SJCRH30 (cell line): Measurements from ENCODE around the gene CEP164. TPM values are rescaled to one million over a fixed set of nuclear protein-coding genes. Genes with fewer than 3 reads are reported as not detected.

Experiments
- DNase-seq, 2 experiments: peaks; one replicate each; pipeline ENCODE4 v3.0.0-alpha.2; 2015 to 2020
- H3K27ac ChIP-seq: fragments of 250-450 bp; sonication (Bioruptor Pico); 2 replicates; pipeline ENCODE4 v1.5.1; 2020; ENCODE audit warnings: mild to moderate bottlenecking, moderate library complexity
- H3K27me3 ChIP-seq: fragments of 250-450 bp; sonication (Bioruptor Pico); 2 replicates; pipeline ENCODE4 v1.5.1; 2020; ENCODE audit warnings: mild to moderate bottlenecking, moderate library complexity
- H3K36me3 ChIP-seq: fragments of 250-450 bp; sonication (Bioruptor Pico); 2 replicates; pipeline ENCODE4 v1.5.1; 2020; ENCODE audit warnings: mild to moderate bottlenecking, moderate library complexity
- H3K4me1 ChIP-seq: fragments of 250-450 bp; sonication (Bioruptor Pico); 2 replicates; pipeline ENCODE4 v1.5.1; 2020; ENCODE audit warnings: mild to moderate bottlenecking, moderate library complexity
- H3K4me3 ChIP-seq: fragments of 250-450 bp; sonication (Bioruptor Pico); 2 replicates; pipeline ENCODE4 v1.5.1; 2020; ENCODE audit warnings: mild to moderate bottlenecking, moderate library complexity
- H3K9me3 ChIP-seq: fragments of 250-450 bp; sonication (Bioruptor Pico); replicated peaks from 2 replicates; pipeline ENCODE4 v1.5.1; 2020; ENCODE audit warnings: mild to moderate bottlenecking, moderate library complexity
- total RNA-seq: library from RNA; depleted of rRNA; stranded (reverse); fragments of >200 nt; shearing (Covaris generic); gene quantifications from 2 replicates; pipeline ENCODE4 v1.2.3, GENCODE V29; 2014

Gene CEP164
- total RNA-seq, 1 experiment from 2014 or later = 12.6 TPM

GRCh38 chr11:117298195-117298594 lies 29.5 kb upstream of the CEP164 start:
- Histone ChIP-seq H3K9me3 (no peaks in the 10 kb centered on the region), H3K36me3 (no peaks in the 10 kb centered on the region), H3K27me3 (no peaks in the 10 kb centered on the region), H3K27ac (no peak overlapping the region), H3K4me1 (no peaks in the 10 kb centered on the region), H3K4me3 (no peak overlapping the region)
- no peak for DNase-seq

GRCh38 chr11:117299351-117300282 lies 28.0 kb upstream of the CEP164 start:
- peak; percentile 8 to 11 for DNase-seq
- Histone ChIP-seq H3K4me1 (no peaks in the 10 kb centered on the region), H3K36me3 (no peaks in the 10 kb centered on the region), H3K27ac (0 out of 2 replicates have a peak overlapping the region, but pooled peaks have one; percentile 7), H3K4me3 (peak overlapping the region; percentile 50), H3K27me3 (no peaks in the 10 kb centered on the region), H3K9me3 (no peaks in the 10 kb centered on the region)

GRCh38 chr11:117300283-117300663 lies 27.4 kb upstream of the CEP164 start:
- no peaks in the 10 kb centered on the region for H3K4me1 ChIP-seq
- peak overlapping the region; percentile 50 for H3K4me3 ChIP-seq
- H3K9me3 ChIP-seq = no peaks in the 10 kb centered on the region
- peak; percentile 45 to 56 for DNase-seq
- 0 out of 2 replicates have a peak overlapping the region, but pooled peaks have one; percentile 7 for H3K27ac ChIP-seq
- H3K36me3 ChIP-seq = no peaks in the 10 kb centered on the region
- no peaks in the 10 kb centered on the region for H3K27me3 ChIP-seq

DNA sequence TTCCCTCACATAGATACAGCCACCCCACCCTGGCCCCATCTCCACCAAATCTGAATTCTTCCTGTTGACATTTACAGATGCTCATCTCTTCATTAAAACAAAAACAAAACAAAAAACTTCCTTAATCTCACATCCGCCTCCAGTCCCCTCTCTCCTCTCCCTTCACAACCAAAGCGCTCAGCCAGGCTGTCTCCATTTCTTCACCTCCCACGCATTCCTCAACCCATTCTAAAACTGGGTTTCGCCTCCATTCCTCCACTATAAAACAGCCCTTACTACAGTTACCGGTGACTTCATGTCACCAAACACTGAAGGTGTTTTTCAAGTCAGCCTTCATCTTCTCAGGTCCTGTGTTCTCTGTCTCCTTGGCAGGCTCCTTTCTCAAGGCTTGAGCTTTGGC lies 26.9 kb upstream of the CEP164 start:
- Histone ChIP-seq H3K27me3 (no peaks in the 10 kb centered on the region), H3K4me3 (peak overlapping the region; percentile 50; the same call in 1 of the 2 replicates), H3K27ac (no peak overlapping the region), H3K4me1 (no peaks in the 10 kb centered on the region), H3K36me3 (no peaks in the 10 kb centered on the region), H3K9me3 (no peaks in the 10 kb centered on the region)
- no peak for DNase-seq

DNA sequence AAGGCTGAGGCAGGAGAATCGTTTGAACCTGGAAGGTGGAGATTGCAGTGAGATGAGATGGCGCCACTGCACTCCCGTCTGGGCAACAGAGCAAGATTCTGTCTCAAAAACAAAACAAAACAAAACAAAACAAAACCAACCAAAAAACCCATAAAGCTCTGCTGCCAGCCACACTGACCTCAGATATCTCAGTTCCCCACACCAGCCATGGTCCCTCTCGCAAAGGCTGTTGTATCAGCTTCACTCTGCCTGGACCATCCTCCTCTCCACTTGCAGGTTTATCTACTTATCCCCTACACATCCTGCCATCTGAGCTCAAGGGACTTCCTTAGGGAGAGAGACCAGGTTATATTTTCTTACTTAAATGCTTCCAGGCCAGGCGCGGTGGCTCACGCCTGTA lies 25.4 kb upstream of the CEP164 start:
- H3K27ac ChIP-seq = no peak overlapping the region
- H3K4me1 ChIP-seq = no peaks in the 10 kb centered on the region
- no peaks in the 10 kb centered on the region for H3K9me3 ChIP-seq
- no peak for DNase-seq
- no peak overlapping the region for H3K4me3 ChIP-seq
- H3K36me3 ChIP-seq = no peaks in the 10 kb centered on the region
- no peaks in the 10 kb centered on the region for H3K27me3 ChIP-seq

- Histone ChIP-seq H3K36me3 (no peaks in the 10 kb centered on the region), H3K9me3 (no peaks in the 10 kb centered on the region), H3K27me3 (no peaks in the 10 kb centered on the region), H3K4me1 (no peaks in the 10 kb centered on the region), H3K4me3 (no peak overlapping the region), H3K27ac (no peak overlapping the region)
- no peak for DNase-seq
These were observed 24.6 kb upstream of the CEP164 start for GRCh38 chr11:117303101-117303500.

DNA sequence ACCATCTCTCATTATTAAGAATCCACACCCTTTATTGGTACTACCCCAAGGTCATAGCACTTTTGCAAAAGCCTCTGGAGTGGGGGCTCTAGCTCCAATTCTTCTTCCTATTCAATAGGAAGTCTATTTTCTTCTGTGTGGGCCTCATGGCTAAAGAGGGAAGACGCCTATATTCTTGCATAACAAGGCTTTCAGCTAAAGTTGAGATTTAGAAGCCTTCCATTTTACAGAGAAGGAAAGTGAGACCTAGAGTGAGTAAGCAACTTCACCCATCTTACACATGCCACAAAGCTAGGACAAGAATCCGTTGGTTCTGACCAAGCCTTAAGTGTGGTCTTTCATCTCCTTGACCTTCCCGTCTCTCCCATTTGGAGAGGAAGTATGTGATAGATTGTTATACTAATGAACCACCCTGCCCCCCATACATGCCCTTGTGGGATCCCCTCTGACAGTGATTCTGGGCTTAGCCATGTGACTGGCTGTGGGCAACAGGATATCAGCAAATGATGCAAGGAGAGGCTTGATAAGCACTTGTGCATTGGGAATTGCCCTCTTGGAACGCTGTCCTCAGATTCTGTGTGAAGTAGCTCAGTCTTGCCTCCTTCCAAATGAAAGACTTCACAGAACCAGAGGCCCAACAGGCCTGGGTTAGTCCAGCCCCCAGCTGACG lies 23.9 kb upstream of the CEP164 start:
- no peak for DNase-seq
- Histone ChIP-seq H3K4me1 (no peaks in the 10 kb centered on the region), H3K9me3 (no peaks in the 10 kb centered on the region), H3K27me3 (no peaks in the 10 kb centered on the region), H3K36me3 (no peaks in the 10 kb centered on the region), H3K27ac (no peak overlapping the region), H3K4me3 (no peak overlapping the region)

GRCh38 chr11:117305145-117305544 lies 22.5 kb upstream of the CEP164 start:
- DNase-seq = no peak
- H3K27me3 ChIP-seq = no peaks in the 10 kb centered on the region

DNA sequence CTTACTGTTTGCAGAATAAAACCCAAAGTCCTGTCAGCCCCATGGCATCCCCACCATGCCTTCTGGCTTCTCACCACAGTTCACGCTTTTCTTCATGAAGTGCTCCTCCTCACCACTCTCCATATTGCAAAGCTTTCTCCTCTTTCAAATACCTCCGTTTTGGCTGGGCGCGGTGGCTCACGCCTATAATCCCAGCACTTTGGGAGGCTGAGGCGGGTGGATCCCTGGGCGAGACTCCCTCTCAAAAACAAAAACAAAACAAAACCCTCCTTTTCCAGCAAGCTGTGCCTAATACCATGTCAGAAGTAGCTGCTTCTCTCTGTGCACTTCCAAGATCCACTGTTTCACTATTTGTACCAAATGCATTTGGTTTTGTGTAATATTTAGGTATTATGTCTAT lies 18.3 kb upstream of the CEP164 start:
- H3K27ac ChIP-seq = no peak overlapping the region
- DNase-seq = no peak
- H3K36me3 ChIP-seq = no peaks in the 10 kb centered on the region

More at GRCh38 chr11:117305145-117305544, 22.5 kb upstream of the CEP164 start:
- H3K36me3 ChIP-seq = no peaks in the 10 kb centered on the region
- H3K4me1 ChIP-seq = no peaks in the 10 kb centered on the region
- H3K4me3 ChIP-seq = no peak overlapping the region
- H3K9me3 ChIP-seq = no peaks in the 10 kb centered on the region
- H3K27ac ChIP-seq = no peak overlapping the region

GRCh38 chr11:117313091-117313490 lies 14.6 kb upstream of the CEP164 start:
- no peak overlapping the region for H3K27ac ChIP-seq
- H3K9me3 ChIP-seq = no peaks in the 10 kb centered on the region
- no peak overlapping the region for H3K4me3 ChIP-seq
- no peaks in the 10 kb centered on the region for H3K36me3 ChIP-seq
- H3K27me3 ChIP-seq = no peaks in the 10 kb centered on the region
- DNase-seq = no peak
- H3K4me1 ChIP-seq = no peaks in the 10 kb centered on the region; the same call in 1 of the 2 replicates

More for the DNA sequence above, 18.3 kb upstream of the CEP164 start:
- Histone ChIP-seq H3K4me3 (no peak overlapping the region), H3K4me1 (no peaks in the 10 kb centered on the region), H3K9me3 (no peaks in the 10 kb centered on the region), H3K27me3 (no peaks in the 10 kb centered on the region)

DNA sequence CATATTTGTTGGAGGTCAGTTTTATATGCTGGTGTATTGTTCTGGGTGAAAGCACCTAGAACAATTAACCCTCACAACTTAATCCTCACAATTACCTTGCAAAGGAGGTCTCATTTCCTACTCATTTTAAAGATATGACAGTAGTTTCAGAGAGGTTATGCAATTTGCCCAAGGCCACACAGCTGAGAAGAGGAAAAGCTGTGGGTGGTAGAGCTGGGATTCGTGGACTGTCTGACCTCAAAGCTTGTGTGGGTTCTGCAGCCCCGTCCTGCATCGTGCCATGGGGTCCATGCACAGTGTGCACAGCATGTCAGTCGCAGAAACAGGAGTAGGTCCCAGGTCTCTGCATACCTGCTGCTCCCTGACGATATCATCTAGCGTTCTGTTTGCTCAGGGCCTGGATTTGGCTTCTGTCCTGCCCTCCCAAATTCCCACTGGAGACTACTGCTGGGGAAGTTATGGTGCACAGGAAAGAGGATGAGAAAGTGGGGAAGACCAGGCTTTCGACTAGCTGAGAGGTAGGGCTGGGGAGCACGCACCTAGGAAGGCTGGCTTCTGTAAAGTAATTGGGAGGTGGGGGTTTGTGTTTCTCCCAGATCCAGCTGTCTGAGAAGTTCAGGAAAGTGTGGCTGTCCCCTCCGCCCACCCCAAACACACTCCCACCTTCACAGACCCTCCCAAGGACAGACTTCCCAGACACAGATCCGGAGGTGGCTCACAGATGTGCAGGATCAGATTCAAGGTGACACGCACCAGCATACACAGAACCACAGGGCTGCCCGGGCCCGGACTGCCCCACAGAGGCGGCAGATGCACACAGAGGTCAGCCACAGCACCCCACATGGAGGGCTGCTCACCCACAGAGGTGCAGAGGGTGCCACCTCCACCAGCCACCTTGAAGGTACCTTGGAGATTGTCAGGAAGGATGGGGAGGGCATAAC lies 13.6 kb upstream of the CEP164 start:
- Histone ChIP-seq H3K27ac (no peak overlapping the region), H3K4me3 (no peak overlapping the region)

GRCh38 chr11:117314840-117315239 lies 12.8 kb upstream of the CEP164 start:
- Histone ChIP-seq H3K36me3 (no peaks in the 10 kb centered on the region), H3K27ac (no peak overlapping the region), H3K27me3 (no peaks in the 10 kb centered on the region), H3K4me3 (peak overlapping the region; percentile 74), H3K4me1 (no peaks in the 10 kb centered on the region; the same call in 1 of the 2 replicates), H3K9me3 (no peaks in the 10 kb centered on the region)
- no peak for DNase-seq

More for the DNA sequence above, 13.6 kb upstream of the CEP164 start:
- no peak for DNase-seq
- Histone ChIP-seq H3K36me3 (no peaks in the 10 kb centered on the region), H3K4me1 (no peaks in the 10 kb centered on the region; the same call in 1 of the 2 replicates), H3K9me3 (no peaks in the 10 kb centered on the region), H3K27me3 (no peaks in the 10 kb centered on the region)

- H3K4me1 ChIP-seq = no peaks in the 10 kb centered on the region; the same call in 1 of the 2 replicates
- H3K27ac ChIP-seq = no peak overlapping the region
- no peaks in the 10 kb centered on the region for H3K9me3 ChIP-seq
- H3K36me3 ChIP-seq = no peaks in the 10 kb centered on the region
- peak overlapping the region; percentile 74 for H3K4me3 ChIP-seq
- peak; percentile 11 to 16 for DNase-seq
- no peaks in the 10 kb centered on the region for H3K27me3 ChIP-seq
These were observed 12.1 kb upstream of the CEP164 start for GRCh38 chr11:117315285-117316196.
